Prostate gland (tissue), 2 donors: Measurements from ENCODE around the gene GCLM. TPM values are rescaled to one million over a fixed set of nuclear protein-coding genes. Genes with fewer than 3 reads are reported as not detected.
"Not testable (repeated sequence)": the region's sequence is repeated elsewhere in the genome, so short reads cannot be mapped to it uniquely, and the experiment has no call there.

ENCODE experiments used
- DNase-seq: peaks from one replicate; pipeline ENCODE4 v3.0.0-alpha.2; 2019; ENCODE audit warnings: low spot score
- H3K27ac ChIP-seq, 2 donors: fragments of 200-600 bp; sonication (generic); 2 replicates each; pipeline ENCODE4 v1.5.1; 2017 to 2019
- H3K27me3 ChIP-seq: fragments of 200-600 bp; sonication (generic); replicated peaks from 2 replicates; pipeline ENCODE4 v1.5.1; 2019; ENCODE audit not compliant: insufficient read depth
- H3K36me3 ChIP-seq, 2 donors: fragments of 200-600 bp; sonication (generic); 1 replicate in 1 of 2; 2 replicates in 1 of 2; pipeline versions ENCODE4 v1.5.1 to v1.8.1; 2017 to 2019
- H3K4me1 ChIP-seq: fragments of 200-600 bp; sonication (generic); replicated peaks from 2 replicates; pipeline ENCODE4 v1.5.1; 2019
- H3K4me3 ChIP-seq, 2 donors: fragments of 200-600 bp; sonication (generic); 2 replicates each; pipeline ENCODE4 v1.5.1; 2017 to 2019
- H3K9me3 ChIP-seq: fragments of 200-600 bp; sonication (generic); 2 replicates; pipeline ENCODE4 v1.5.1; 2017
- POLR2A ChIP-seq: fragments of 450-650 bp; IDR thresholded peaks from one replicate; pipeline ENCODE4 v1.6.1; 2016; ENCODE audit warnings: antibody characterized with exemption, mild to moderate bottlenecking
- POLR2AphosphoS5 ChIP-seq: sonication (generic); formaldehyde crosslinking; IDR thresholded peaks from one replicate; pipeline ENCODE4 v1.6.1; 2017; ENCODE audit warnings: antibody characterized with exemption
- WGBS: methylation state at CpG from one replicate; pipeline ENCODE4 v1.1.5; 2018; 5-methylcytosine and 5-hydroxymethylcytosine counted together
- intact Hi-C: fragments of 100-400 bp; cut with DNase I; formaldehyde crosslinking; loops from one replicate; pipeline ENCODE4 v1.14.2; 2022
- total RNA-seq, 2 donors: library from RNA; depleted of rRNA; stranded (reverse); fragments of >200 nt; gene quantifications; one replicate each; pipeline ENCODE4 v1.1.0, GENCODE V29; 2016
- TF ChIP-seq, protein P1 (sequence below), 4 experiments: fragments of 200-600 bp in 2 of 4; fragments of 450-650 bp in 2 of 4; sonication (generic) in 2 of 4; IDR thresholded peaks; 1 replicate in 3 of 4; 2 replicates in 1 of 4; pipeline ENCODE4 v1.5.1; 2016 to 2019; ENCODE audit warnings: antibody characterized with exemption in 4 of 4, mild to moderate bottlenecking in 2 of 4, moderate library complexity in 2 of 4

The GCLM gene
- total RNA-seq, 2 donors from 2014 or later = 6.5 to 14.1 TPM

DNA sequence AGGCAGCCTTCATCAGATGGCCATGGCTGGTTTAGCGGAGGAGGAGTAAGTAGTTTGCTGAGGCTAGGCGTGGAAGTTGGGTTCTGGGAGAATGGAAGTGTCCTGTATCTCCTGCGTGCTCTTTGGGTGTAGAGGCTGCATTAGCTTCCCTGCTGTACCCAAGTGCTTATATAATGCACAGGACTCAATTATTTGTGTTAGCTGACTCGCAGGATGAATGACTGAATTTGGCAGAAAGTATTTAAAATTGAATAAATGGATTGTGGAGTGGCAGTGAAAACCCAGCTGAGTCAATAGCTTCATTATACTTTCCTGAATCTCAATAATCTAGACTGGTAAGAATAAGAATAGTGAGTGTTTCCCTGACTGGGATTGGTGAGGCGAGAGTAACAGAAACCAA, 44.0 kb downstream of the GCLM start:
- DNase-seq = no peak
- TF ChIP-seq, protein P1, sequence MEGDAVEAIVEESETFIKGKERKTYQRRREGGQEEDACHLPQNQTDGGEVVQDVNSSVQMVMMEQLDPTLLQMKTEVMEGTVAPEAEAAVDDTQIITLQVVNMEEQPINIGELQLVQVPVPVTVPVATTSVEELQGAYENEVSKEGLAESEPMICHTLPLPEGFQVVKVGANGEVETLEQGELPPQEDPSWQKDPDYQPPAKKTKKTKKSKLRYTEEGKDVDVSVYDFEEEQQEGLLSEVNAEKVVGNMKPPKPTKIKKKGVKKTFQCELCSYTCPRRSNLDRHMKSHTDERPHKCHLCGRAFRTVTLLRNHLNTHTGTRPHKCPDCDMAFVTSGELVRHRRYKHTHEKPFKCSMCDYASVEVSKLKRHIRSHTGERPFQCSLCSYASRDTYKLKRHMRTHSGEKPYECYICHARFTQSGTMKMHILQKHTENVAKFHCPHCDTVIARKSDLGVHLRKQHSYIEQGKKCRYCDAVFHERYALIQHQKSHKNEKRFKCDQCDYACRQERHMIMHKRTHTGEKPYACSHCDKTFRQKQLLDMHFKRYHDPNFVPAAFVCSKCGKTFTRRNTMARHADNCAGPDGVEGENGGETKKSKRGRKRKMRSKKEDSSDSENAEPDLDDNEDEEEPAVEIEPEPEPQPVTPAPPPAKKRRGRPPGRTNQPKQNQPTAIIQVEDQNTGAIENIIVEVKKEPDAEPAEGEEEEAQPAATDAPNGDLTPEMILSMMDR (IDR thresholded peaks at IDR 0.05) = no peak
- TF ChIP-seq POLR2A (no peak), POLR2AphosphoS5 (no peak)
- H3K36me3 ChIP-seq = peaks cover 0 to 6% of the 10 kb centered on the region in 2 donors
- no peaks in the 10 kb centered on the region for H3K27me3 ChIP-seq
- no peak overlapping the region for H3K4me3 ChIP-seq
- WGBS = 91% methylated on average over 5 of the region's 5 CpGs
- no peaks in the 10 kb centered on the region for H3K4me1 ChIP-seq
- no peak overlapping the region for H3K27ac ChIP-seq
- no peaks in the 10 kb centered on the region for H3K9me3 ChIP-seq
- intact Hi-C loops = no loop called here

DNA sequence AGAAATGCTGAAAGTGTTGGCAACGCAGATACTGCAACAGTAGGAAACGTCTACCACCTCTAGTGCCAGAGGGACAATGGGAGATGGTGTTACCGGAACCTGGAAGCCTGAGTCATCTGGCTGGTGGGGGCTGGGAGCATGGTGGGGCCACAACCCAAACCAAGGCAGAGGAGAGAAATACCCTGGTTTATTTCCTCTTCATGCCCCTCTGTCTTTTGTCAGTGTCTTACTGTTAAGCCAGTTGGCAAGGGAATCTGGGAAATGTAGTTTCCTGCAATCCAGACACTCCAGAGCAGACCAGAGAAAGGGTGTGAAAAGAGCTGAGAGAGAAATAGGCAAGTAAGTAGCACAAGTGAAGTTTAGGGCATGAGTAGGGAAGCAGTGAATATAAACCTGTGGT, 45.1 kb downstream of the GCLM start:
- no peak for TF ChIP-seq POLR2AphosphoS5
- TF ChIP-seq, protein P1 (IDR thresholded peaks at IDR 0.05) = no peak
- no peak for TF ChIP-seq POLR2A
- Histone ChIP-seq H3K27ac (no peak overlapping the region), H3K27me3 (no peaks in the 10 kb centered on the region), H3K4me1 (no peaks in the 10 kb centered on the region), H3K36me3 (no peaks in the 10 kb centered on the region), H3K9me3 (no peaks in the 10 kb centered on the region), H3K4me3 (no peak overlapping the region)
- WGBS = 72% methylated on average over 3 of the region's 3 CpGs
- DNase-seq = no peak
- intact Hi-C loops = no loop called here

DNA sequence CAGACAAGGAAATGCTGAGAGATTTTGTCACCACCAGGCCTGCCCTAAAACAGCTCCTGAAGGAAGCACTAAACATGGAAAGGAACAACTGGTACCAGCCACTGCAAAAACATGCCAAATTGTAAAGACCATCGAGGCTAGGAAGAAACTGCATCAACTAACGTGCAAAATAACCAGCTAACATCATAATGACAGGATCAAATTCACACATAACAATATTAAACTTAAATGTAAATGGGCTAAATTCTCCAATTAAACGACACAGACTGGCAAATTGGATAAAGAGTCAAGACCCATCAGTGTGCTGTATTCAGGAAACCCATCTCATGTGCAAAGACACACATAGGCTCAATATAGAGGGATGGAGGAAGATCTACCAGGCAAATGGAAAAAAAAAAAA, 51.6 kb downstream of the GCLM start:
- H3K9me3 ChIP-seq, H3K4me1 ChIP-seq, intact Hi-C loops, H3K4me3 ChIP-seq, H3K27ac ChIP-seq, DNase-seq, H3K27me3 ChIP-seq, H3K36me3 ChIP-seq: not testable (repeated sequence)
- 58% methylated on average over 3 of the region's 3 CpGs for WGBS

DNA sequence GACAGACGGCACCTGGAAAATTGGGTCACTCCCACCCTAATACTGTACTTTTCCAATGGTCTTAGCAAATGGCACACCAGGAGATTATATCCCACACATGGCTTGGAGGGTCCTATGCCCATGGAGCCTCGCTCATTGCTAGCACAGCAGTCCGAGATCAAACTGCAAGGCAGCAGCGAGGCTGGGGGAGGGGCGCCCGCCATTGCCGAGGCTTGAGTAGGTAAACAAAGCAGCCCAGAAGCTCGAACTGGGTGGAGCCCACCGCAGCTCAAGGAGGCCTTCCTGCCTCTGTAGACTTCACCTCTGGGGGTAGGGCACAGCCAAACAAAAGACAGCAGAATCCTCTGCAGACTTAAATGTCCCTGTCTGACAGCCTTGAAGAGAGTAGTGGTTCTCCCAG, 53.2 kb downstream of the GCLM start:
- H3K36me3 ChIP-seq, H3K9me3 ChIP-seq, H3K4me1 ChIP-seq, DNase-seq, H3K27me3 ChIP-seq, H3K27ac ChIP-seq, H3K4me3 ChIP-seq, intact Hi-C loops: not testable (repeated sequence)
- 93% methylated on average over 6 of the region's 9 CpGs for WGBS

DNA sequence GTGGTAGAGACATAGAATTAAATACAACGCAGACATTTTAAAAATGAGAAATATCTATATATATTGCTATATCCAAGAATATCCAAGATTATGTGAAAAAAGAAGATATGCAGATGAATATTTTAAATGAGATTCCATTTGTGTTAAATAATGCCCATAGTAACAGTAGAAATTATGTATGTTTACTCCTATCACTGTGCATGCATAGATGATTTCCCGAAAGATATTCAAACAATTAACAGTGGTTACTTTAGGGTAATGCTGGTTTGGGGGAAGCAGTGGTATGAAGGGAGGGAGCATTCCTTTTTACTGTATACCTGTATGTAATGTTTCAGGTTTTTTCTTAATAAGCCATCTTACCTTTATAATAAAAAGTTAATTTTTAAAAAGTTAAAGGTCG, 55.3 kb downstream of the GCLM start:
- TF ChIP-seq, protein P1 (IDR thresholded peaks at IDR 0.05) = no peak
- TF ChIP-seq POLR2AphosphoS5 = no peak
- no peak for TF ChIP-seq POLR2A
- no peaks in the 10 kb centered on the region for H3K36me3 ChIP-seq
- no peaks in the 10 kb centered on the region for H3K4me1 ChIP-seq
- 94% methylated on average over 3 of the region's 3 CpGs for WGBS
- H3K27ac ChIP-seq = no peak overlapping the region
- H3K9me3 ChIP-seq = no peaks in the 10 kb centered on the region
- intact Hi-C loops = no loop called here
- no peak overlapping the region for H3K4me3 ChIP-seq
- H3K27me3 ChIP-seq = no peaks in the 10 kb centered on the region
- no peak for DNase-seq

DNA sequence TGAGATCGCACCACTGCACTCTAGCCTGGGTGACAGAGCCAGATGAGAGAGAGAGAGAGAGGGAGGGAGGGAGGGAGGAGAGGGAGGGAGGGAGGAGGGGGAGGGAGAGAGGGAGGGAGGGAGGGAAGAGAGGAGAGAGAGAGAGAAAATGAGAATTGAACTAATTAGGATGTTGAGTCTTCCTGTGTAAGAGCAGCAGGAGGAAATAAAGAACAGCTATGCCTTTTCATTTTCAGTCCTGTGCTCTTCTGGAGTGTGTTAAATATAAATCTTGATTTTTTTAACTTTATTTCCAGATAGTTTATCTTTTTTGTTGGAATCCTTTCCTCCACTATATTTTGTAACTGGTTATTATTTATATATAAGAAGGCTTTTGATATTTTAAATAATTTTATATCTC, 57.4 kb downstream of the GCLM start:
- intact Hi-C loops = no loop called here
- Histone ChIP-seq H3K4me3 (no peak overlapping the region), H3K27me3 (no peaks in the 10 kb centered on the region), H3K36me3 (no peaks in the 10 kb centered on the region), H3K27ac (no peak overlapping the region), H3K9me3 (no peaks in the 10 kb centered on the region), H3K4me1 (no peaks in the 10 kb centered on the region)
- 82% methylated on average over 1 of the region's 1 CpG for WGBS
- DNase-seq = no peak
- TF ChIP-seq, protein P1 (IDR thresholded peaks at IDR 0.05) = no peak
